Muscle of arm (tissue), 12 donors: ENCODE results near the gene ERC2. TPM values are rescaled to one million over a fixed set of nuclear protein-coding genes. Genes with fewer than 3 reads are reported as not detected.
A peak's percentile ranks its signal among the peaks of the same experiment; 100 is the strongest.

Source experiments
- DNase-seq: peaks from one replicate; pipeline ENCODE4 v3.0.0-alpha.2; 2013
- polyA plus RNA-seq, 12 donors: library from polyadenylated mRNA; unstranded; fragments of 120-200 nt; gene quantifications; one replicate each; pipeline ENCODE4 v1.2.1, GENCODE V29; 2013; ENCODE audit not compliant: insufficient read length in 12 of 12

ERC2 gene
- polyA plus RNA-seq, 12 donors, result 0.87 to 3.0 (median 1.8) TPM; not detected in 2

GRCh38 chr3:55494976-55495375 lies 973.3 kb downstream of the ERC2 start:
- no peak for DNase-seq

GRCh38 chr3:55492976-55493375 lies 975.3 kb downstream of the ERC2 start:
- no peak for DNase-seq

GRCh38 chr3:55491296-55491816 lies 976.9 kb downstream of the ERC2 start:
- DNase-seq, result no peak

- no peak for DNase-seq
These were observed 977.9 kb downstream of the ERC2 start for GRCh38 chr3:55490276-55490913.

DNA sequence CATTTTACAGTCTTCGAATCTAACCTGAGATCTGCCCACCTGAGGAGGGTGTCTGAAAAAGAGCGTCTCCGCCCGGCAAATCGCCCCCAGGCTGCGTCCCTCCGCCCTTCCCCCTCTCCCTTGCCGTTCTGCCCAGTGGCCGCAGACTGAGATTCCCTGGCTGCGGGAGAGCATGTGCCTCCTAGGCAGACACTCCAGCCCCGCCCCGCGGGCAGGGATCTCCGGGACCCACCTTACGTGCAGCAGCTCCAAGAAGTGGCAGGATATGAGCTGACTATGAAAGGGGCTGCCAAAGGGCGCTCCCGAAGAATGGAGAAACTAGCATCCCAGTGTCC lies 978.5 kb downstream of the ERC2 start:
- no peak for DNase-seq

- peak; percentile 89 for DNase-seq
These were observed 979.7 kb downstream of the ERC2 start for GRCh38 chr3:55488398-55489055.

DNA sequence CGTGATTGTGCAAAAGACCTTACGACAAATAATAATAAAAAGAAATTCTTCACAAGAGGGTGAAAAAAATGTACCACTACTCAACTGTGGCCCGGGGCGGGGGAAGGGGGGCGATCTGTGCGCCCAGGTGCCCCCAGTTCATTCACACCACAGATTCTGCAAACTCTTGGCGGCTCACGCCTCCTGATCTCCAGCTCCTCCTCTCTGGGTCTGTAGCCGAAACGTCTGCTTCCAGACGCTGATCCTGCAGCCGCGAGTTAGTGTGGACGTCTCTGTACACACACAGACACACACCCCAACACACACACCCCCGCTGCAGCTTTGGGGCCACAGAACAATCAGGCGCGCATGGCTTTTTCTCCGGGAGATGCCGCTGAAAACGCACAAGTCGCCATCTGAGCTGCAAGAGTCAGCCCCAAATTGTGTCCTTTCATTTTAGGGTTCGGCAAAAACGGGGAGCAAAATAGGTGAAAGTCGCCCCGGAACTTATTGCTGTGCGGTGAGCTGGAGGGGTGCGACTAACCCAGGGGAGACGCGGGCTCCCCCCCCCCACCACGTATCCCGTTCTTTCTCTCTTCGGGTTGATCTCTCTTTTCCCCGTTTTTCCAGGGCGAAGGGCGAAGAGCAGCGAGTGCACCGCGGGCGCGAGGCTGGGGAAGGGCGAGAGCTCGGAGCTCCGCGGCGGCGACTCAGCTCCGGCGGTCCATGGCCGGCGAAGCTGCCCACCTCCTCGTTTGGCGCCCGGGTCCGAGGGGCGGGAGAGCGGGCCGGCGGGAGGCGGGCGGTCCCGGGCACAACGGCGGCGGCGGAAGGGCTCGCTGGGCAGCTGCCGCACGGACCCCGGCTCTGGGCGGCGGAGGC lies 980.7 kb downstream of the ERC2 start:
- DNase-seq, result peak; percentile 69

DNA sequence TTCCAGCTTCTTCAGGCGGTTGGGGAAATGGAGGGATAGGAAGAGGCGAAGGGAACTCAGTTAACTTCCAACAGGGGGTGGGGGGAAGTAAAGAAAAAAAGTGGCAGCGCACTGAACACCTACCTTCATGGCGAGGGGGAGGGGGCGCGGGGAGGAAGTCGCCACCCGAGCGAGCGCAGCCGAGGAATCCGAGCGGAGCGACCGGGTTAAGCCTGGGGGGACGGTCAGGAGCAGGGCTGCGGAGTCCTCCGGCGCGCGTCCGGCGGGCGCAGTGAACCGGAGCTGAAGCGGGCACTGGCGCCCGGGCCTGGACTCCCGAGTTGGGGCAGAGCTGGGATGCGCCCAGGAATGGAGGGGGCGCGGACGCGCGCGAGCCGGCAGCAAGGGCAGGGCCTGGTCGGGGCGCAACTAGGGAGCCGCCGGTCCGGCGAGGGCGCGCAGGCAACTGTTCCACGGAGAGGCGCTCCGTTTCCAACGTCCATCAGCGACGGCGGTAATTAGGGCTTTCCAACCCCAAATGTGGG lies 981.3 kb downstream of the ERC2 start, which contains the start of gene WNT5A:
TSS of gene WNT5A (minus strand) at position 450 of the 524 bp plus-strand sequence. CDS start at position 129, 321 bp downstream.
- no peak for DNase-seq

- DNase-seq, result peak; percentile 70
These were observed 982.0 kb downstream of the ERC2 start for GRCh38 chr3:55486101-55486856.

GRCh38 chr3:55484801-55485791 lies 983.2 kb downstream of the ERC2 start:
- DNase-seq, result peak; percentile 91

DNA sequence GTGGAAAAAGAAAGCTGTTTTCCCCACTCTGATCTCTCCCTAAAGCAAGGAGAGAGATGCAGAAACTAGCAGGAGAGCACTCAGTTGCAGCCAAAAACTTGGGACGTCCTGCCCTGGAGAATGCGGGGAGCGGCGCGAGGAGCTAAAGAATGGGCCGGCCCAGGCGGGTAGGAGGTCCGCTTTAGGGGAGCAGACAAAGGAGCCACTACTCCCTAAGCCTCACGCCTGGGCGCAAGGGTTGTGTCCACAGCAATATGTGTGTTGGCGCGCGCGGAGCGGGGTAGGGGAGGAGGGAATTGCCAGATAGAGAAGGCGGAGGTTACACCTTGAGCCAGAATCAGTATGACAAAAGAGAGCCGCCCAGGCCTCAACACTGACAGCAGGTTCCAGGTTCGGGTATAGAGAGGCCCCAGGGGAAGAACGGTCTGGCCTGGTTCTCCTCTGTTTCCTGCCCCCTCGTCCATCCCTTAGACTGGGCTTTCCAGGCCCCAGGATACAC lies 984.0 kb downstream of the ERC2 start:
- DNase-seq, result peak; percentile 38

DNA sequence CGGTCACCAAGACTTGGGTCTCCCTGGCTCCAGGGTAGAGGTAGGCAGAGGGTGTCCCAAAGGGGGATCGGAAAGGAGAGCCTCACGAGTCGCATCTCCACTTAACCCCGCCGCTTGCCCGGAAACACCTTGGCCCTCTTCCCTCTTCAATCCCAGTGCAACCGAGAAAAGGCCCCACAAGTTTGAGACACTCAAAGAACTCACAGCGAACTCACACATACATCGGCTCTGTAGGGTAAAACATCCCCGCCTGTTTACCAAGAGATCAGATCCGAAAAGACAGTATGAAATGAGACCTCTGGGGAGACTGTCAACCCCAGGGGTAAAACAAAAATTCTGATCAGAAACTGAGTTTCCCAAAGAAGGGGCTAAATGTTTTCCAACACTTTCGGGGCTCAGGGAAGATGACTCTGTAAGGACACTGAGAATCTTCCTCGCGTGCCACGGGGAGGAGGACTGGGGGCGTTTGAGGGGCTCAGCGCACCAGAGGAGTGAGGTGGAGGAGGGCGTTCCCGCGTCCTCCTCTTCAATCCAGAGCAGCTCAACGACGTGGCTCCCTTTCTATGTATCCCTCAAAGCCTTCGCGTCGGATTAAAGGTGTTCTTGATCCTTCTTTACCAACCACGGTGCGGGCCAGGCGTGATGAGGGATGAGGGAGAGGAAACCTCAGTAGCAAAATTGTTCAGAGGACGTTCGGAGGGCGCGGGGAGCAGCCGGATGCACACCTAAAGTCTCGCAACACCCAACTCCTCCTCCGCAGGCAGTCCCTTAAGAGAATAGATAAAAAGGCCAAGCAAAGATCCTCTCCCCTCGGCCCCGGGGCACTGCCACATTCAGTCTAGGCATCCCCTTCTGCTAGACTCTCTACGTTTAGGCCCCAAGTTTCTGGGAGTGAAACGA lies 984.8 kb downstream of the ERC2 start:
- no peak for DNase-seq

DNA sequence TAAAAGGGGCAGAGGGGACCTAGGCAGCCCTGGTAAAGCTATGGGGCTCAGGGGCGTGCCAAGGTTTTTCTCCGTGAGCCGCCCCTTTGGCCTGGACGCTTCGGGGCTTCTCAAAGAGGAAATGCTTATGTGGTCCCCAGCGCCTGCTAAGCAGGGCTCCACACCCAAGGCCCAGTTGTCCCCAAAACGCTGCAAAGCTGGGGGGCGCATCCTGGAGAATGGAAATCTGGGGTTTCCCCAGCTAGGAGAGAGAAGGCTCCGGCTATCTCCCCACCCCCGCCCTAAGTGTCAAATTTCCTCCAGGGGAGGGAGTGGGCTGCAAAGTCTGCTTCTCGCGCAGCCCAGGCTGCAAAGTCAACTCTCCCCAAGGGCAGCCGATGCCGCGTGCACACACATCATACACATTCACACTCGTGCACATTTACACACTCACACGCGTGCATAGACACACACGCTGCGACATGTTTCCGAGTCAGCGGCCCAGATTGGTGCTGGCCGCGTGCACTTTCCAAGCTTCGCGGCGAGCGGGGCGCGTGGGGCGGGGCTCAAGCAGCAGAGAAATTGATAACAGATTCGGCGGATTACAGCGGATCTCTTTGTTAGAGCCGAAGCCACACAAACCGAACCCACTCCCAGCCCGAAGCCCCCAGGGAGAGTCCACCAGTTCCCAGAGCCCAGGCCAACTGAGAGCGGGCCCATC lies 985.6 kb downstream of the ERC2 start:
- DNase-seq, result peak; percentile 71

- peak; percentile 48 for DNase-seq
These were observed 986.3 kb downstream of the ERC2 start for GRCh38 chr3:55481744-55482495.

- DNase-seq, result no peak
These were observed 987.1 kb downstream of the ERC2 start for GRCh38 chr3:55480911-55481743.
